HL-60/S4 treated with phorbol 12-myristate 13-acetate at 8.2 ng/mL for 4 days and 3 days (cell line): ENCODE data around the gene MYMK.

ENCODE experiments used
- in situ Hi-C: fragments of 300-500 bp; cut with MboI; formaldehyde crosslinking; loops from 2 replicates; pipeline ENCODE4 v1.15.0; 2022; ENCODE audit warnings: low sequenced_read_pairs

MYMK gene

DNA sequence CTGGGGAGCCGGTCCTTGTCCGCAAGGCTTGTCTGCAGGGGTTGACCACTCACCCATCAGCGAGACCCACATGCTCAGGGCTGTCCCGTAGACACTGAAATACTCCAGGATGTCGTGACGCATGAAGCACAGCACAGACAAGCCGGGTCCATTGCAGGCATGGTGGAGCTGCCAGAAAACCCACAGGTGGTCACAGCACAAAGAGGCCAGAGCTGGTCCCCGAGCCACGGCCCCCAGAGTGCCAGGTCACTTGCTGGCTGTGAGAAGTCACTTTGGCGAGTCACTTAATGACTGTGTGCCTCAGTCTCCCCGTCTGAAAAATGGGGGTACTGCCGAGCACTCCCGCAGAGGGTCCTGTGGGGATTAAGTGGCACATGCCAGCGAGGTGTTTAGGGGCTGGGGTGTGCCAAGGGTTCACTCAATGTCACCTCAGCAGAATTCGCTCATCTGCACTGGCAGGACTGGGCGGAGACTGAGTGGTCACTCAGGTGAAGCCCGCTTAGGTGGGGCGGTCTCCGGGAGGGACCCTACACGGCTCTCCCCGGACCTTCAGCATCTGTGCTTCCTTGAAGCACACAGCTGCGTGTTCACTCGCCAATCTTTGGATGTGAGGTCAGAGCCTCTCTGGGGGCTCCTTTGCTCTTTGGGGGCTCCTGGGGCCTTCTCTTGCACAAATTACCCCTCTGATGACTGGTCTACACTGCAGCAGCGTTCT is 4.5 kb downstream of the MYMK start:
- in situ Hi-C loops: loop anchor here (25.0 kb wide), 1 partner anchor 467 kb away; the partner anchor contains the start of gene VAV2

DNA sequence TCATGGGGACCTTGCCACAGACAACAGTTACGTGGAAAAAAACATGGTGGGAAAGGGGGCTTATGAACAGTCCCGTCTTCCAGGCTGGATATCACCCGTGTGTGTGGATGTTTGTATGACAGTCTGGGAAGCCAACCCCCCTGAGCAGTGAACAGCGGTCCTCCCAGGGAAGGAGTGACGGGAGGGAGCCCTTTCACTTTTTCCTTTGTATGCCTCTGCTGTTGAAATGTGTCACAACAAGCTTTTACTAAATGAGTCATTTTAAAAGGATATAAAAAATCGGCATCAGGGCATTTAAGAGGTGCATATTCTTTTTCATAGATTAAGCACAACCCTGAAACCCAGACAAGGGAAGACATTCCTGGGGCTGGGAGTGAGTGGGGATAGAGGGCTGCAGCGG is 5.1 kb downstream of the MYMK start:
- in situ Hi-C loops: loop anchor here (25.0 kb wide), 1 partner anchor 468 kb away; the partner anchor contains the start of gene VAV2

DNA sequence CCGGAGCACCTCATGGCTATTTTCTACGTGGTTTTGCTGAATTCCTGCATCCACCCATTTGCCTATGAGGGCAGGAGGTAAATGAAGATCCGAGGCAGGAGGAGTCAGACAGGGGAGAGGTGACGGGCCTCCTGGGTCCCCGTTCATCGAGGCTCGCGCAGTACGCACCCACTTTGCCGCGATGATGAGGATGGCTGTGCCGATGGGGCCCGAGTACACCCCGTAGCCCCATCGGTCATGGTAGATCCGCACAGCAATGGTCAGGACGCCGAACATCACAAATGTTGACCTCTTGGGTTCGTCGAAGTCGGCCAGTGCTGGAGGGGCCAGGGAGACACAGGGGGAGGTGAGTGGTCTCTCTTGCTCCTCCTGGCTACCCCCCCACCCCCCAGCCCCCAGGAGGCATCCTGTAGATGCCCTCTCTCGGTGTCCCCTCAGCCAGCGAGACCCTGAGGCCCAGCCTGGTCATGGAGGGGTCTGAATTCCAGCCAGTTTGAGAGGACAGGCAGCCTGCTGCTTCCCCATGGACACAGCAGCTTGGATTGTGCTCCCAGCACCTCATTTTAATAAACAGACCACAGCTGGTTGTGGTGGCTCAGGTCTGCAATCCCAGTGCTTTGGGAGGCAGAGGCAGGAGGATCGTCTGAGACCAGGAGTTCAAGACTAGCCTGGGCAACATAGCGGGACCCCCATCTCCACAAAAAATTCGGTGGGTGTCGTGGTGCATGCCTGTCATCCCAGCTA is 5.9 kb downstream of the MYMK start:
- in situ Hi-C loops: loop anchor here (25.0 kb wide), 1 partner anchor 468 kb away; the partner anchor contains the start of gene VAV2

DNA sequence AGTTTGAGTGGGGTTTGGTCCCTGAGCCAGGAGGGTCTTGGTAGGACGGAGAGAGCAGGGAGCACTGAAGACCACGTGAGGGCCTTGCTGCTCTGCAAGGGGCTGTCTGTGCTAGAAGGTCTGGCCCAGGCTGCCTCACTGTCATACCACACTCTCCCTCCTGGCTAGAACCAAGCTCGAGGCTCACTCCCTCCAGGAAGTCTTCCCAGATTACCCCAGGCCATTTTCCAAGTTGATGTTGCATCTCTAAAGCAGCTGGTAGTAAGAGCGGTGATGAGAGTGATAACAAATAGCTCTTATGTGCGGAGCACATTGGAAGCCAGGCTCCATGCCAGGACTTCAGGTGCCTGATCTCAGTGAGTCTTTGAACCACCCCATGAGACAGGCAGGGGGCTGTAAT is 6.6 kb downstream of the MYMK start:
- in situ Hi-C loops: loop anchor here (25.0 kb wide), 1 partner anchor 469 kb away; the partner anchor contains the start of gene VAV2

DNA sequence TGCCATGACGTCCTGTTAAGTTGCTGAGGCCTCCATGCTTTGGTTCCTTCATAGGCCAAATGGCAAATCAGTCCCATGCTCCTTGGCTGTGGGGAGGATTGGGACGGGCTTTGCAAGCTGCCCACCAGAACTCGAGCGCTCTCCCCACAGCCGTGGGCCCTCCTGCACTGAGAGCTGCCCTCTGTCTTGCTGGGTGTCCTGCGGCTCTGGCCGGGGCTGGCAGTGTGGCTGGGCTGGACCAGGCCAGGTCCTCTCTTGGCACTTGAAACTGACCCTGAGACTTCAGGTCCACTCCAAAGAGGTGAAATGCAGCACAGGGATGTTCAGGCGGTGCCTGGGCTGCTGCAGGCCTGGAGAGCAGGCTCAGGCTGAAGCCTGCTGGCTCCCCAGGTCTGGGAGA is 7.0 kb downstream of the MYMK start:
- in situ Hi-C loops: loop anchor here (25.0 kb wide), 1 partner anchor 470 kb away; the partner anchor contains the start of gene VAV2

DNA sequence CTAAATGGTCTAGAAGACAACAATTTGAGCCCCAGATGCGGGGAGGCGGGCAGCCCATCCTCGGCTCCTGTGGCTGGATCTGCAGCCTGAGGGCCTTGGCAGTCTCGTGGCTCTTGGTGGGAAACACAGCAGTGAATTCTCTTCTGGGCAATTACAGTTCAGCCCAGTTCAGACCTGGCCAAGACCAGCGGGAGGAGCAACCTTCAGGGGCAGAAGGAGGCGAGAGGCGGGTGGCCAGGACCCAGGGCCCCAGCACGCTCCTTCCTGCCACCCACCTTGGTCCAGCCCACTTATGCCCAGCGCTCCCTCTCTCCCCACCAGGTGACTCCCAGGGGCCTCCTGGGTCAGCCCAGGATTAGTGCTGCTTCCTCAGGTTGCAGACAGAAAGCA is 7.8 kb downstream of the MYMK start:
- in situ Hi-C loops: loop anchor here (25.0 kb wide), 1 partner anchor 470 kb away; the partner anchor contains the start of gene VAV2

DNA sequence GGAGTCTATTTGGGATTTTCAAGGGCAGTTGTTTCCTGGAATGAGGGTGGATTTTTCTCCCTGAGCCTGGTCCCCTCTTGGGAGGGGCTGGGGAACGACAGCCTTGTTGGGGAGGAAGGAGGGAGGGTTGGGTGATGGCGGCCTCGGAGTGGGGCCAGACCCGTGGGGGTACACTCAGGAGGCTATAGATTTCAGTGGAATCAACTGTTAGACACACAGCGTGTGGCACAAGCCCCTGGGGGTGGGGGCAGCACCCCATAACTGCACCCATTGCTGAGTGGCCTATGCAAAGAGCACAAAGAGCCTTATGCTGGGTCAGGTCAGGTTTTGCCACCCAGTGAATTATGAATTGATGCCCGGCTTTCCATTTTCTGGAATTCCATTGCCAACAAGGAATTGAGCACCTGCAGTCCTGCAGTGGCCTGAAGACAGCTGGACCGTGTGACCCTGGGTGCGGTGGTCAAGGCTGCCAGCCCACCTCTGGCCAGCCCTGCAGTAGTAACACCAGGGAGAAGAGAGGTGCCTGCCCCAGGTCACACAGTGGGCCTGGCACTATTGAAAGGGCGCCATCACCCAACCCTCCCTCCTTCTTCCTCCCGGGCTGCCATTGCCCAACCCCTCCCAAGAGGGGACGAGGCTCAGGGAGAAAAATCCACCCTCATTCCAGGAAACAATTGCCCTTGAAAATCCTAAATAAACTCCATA is 8.4 kb downstream of the MYMK start:
- in situ Hi-C loops: loop anchor here (25.0 kb wide), 1 partner anchor 471 kb away; the partner anchor contains the start of gene VAV2

DNA sequence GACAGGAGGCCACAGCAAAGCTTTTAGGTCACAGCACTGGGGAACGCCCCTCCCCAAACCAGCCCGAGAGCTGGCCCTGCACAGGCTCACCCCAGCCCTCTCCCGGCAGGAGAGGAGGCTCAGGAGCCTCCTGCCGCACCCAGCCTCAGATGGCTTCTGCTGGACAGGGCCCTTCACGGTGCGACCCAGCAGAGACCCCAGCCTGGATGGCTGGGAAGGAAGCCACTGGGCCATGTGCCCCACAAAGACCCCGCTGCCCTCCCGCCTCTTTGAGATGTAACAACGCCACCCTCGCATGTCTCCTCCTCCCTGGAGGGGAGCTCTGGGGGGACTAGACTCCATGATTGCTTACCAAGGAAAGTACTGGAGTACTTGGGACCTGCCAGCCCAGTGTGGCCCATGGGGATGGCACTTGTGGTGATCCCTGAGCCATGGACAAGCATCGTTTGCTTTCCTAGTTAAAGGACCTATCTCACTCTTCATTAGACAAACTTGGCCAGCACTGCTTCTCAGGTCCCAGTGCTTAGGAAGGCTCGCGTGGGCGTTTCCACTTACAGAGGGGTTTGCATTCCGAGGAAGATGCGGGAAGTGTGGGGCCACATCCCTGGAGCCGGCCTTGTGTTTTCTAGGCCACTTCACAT is 9.0 kb downstream of the MYMK start:
- in situ Hi-C loops: loop anchor here (25.0 kb wide), 1 partner anchor 472 kb away; the partner anchor contains the start of gene VAV2

DNA sequence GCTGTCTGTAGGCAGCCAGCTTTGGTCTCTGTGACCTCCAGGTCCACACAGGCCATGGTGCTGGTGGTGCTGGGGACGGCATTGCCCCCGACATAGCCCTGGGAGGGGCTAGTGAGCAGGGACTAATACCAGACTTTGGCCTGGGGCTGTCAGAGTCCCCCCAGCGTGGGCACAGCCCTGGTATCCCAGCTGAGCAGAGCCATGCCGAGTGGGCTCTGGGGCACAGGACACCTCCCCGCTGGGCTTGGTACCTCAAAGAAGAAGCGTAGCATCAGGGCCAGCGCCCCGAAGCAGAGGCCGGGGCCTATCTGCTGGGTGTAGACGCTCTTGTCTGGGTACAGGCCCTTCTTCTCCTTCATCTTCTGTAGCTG is 9.5 kb downstream of the MYMK start:
- in situ Hi-C loops: loop anchor here (25.0 kb wide), 1 partner anchor 472 kb away; the partner anchor contains the start of gene VAV2

DNA sequence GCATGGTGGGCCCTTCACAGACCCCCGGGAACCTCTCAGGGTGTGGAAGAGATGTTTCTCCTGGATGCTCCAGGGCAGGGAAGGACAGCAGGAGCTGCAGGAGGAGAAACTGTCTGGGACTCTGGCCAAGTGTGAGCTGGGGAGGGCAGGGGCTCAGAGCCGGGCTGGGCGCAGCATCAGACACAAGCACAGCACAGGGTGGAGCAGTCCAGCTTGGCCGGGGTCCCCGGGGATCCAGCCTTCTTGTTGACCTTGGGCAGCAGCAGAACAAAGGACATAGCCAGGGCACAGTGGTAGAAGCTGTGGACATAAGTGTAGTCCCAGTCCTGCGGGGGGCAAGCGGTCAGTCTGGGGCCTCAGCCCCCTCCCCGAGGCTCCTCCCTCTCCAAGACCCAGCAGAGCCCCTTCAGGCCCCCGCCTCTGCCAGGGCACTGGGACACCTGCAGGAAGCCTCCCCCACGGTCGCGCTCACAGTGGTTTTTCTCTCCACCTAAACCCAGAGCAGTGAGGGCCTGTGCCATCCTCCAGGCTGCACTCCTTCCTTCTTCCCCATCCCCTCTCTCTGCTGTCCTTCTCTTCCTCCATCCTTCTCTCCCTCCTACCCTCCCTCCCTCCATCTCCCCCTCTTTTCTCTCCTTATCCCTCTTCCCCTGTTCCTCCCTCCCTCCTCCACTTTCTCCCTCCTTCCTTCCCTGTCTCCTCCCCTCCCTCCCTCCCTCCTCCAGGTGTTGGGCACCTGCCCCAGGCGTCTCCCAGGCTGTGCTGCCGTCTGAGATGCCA is 10.1 kb downstream of the MYMK start:
- in situ Hi-C loops: loop anchor here (25.0 kb wide), 1 partner anchor 473 kb away; the partner anchor contains the start of gene VAV2

DNA sequence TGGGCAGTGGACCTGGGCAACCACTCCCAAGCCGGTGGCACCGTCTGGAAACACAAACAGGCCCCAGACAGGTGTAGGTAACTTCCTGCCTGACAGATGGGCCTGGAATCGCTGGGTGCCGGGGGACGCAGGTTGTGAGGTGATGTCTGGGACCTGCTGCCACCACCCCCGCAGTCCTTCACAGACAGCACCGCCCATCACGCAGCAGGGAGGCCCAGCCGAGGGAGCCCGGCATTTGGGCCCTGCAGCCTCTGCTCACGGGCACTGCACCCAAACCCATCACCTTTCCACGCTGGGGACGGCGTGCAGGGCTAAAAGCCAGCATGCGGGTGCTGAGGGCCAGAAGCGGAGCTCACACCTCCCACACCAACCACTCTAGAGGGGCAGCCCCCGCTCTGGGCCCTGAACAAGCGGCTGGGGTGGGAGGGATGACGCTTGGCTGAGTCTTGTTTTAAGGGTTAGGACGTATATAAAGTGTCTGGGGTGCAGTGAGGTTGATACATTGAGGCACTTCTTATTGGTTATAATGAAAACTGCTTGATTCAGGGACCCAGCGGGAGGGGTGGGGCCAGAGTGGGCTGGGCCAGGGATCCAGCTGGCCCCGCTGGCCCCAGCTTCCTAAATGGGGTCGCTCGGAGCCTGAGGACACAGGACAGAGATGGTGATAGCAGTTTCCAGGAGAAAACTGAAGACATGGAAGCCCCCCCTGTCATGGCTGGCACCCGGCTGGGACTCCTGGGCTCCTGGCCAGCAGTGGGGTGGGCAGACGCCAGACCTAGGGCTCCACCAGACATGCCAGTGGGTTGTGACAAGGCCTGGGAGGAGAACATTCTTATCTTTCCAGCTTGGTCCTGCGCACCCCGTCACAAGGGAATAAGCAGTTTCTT is 11.3 kb downstream of the MYMK start:
- in situ Hi-C loops: loop anchor here (25.0 kb wide), 1 partner anchor 474 kb away; the partner anchor contains the start of gene VAV2

DNA sequence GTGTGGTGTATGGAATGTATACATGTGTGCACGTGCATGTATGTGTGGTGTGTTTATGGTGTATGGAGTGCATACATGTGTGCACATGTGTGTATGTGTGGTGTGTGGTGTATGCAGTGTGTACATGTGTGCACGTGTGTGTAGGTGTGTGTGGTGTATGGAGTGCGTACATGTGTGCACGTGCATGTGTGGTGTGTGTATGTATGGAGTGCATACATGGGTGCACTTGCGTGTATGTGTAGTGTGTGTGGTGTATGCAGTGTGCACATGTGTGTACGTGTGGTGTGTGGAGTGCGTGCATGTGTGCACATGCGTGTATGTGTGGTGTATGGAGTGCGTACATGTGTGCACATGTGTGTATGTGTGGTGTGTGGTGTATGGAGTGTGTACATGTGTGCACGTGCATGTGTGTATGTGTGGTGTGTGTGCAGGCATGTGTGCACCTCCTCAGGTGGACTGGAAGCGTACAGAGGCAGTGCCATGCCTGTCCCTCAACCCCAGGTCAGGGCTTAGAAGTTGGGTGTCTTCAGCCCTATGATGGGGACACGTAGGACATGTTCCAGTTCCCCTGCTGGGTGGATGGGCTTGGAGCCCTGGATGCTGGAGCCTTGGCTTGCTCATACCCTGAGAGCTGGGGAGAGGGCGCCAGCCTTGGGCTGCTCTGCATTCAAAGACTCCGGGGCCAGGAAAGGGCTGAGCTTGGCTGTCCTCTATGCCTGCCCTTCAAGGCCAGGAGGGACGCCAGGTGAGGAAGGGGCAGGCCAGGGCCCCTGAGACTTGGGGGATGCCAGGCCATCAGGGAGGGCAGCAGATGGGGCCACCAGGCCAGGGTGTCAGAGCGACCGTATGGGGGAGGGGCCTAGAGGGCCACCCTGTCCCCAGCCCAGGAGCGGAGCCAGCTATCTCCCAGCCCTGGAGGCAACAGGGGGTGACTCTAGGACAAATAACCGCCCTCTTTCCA is 12.2 kb downstream of the MYMK start:
- in situ Hi-C loops: loop anchor here (25.0 kb wide), 1 partner anchor 475 kb away; the partner anchor contains the start of gene VAV2

DNA sequence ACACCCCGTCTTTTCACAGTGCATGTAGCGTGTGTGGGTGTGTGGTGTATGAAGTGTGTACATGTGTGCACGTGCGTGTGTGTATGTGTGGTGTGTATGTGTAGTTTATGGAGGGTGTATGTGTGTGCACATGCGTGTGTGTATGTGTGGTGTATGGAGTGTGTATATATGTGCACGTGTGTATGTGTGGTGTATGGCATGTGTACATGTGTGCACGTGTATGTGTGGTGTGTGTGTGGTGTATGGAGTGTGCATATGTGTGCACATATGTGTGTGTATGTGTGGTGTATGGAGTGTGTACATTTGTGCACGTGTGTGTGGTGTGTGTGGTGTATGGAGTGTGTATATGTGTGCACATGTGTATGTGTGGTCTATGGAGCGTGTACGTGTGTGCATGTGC is 13.2 kb downstream of the MYMK start:
- in situ Hi-C loops: loop anchor here (25.0 kb wide), 1 partner anchor 476 kb away; the partner anchor contains the start of gene VAV2

DNA sequence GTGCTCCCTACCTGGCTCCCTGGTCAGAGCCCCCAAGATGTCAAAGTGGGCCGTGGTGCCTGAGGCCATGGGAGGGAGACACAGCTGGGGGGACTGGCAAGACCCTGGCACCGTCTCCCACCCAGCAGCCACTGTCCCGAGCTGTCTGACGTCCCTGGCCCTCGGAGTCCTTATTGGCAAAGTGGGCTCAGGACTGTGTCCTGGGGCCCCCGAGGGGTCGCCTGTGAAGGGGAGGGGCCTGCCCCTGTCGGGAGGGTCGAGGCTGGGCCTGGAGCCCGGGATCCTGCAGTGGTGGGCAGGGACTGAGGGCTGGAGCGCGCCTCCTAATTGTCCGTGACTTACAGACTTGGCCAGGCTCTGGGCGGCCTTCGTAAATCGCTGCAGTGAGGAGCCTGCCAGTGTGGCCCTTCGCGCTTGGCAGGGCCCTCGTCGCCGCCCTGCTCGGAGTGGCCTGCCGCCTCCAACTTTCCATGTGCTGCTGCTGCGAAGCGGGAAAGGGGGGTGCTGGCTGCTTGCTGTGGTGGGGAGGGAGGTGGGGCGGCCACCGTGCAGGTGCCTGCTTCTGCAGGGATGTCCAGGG is 13.7 kb downstream of the MYMK start:
- in situ Hi-C loops: loop anchor here (25.0 kb wide), 1 partner anchor 476 kb away; the partner anchor contains the start of gene VAV2

DNA sequence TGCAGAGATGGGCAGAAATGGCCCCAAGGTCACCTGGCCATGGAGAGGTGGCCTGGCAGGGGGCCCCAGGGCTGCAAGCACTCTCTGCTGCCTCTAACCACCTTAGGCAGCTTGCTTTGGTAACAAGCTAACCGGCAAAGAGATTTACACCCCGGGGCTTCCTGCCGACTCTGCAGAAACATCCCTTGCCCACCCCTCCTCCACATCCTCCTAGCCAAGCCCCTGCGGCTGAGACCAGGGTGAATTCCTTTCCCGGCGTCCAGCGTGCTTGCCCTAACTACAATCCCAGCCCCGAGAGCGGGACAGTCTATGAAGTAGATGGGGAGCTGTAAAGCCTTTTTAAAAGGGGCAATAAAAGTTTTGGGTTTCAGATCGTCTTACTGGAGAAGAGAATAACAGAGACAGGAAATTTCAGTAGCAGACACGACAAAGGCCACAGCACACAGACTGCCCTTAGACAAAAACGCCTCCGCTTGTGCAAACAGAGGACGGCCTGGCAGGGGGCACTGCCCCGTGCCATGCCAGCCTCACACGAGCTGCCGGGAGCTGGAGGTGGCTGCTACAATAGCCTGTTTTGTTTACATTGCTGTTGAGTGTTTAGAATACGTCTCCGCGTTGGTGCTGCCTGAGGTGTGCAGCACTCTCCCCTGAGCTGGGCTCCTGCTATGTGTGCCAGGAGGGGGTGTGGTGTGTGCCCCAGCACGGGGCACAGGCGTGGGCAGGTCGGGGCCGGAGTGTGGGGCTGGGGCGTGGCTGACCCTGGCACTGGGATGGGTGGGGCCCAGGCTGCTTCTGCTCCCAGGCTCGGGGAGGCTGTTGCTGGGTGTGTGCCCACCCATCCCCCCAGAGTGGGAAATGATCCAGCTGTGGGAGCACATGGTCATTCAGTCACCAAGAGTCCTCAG is 15.3 kb downstream of the MYMK start:
- in situ Hi-C loops: loop anchor here (25.0 kb wide), 1 partner anchor 478 kb away; the partner anchor contains the start of gene VAV2

DNA sequence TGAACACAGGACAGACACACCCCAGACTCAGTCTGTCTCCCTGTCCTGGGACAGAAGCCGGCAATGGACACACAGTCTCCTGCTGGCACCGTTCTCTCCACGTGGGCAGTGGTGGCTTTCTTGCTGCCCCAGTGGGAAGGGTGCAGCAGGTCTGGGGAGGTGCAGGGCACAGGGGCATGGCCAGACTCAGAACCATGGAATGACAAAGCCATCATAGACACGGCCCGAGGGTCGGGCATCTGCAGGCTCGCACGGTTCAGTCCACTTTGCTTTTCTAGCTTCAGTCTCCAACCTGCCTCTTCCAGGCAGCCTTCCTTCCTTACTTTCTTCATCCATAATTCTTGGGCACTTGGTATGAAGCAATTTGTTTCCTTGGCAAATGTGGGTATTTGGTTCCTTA is 16.7 kb downstream of the MYMK start:
- in situ Hi-C loops: loop anchor here (25.0 kb wide), 1 partner anchor 479 kb away; the partner anchor contains the start of gene VAV2
